Stimulated activated CD8-positive, alpha-beta memory T cell treated with anti-CD3 and anti-CD28 coated beads, Interleukin-15, amount 100 ng/mL, for 48 hours (primary cell): Measurements from ENCODE around the gene ALOX5AP.
"Not testable (repeated sequence)": the region's sequence is repeated elsewhere in the genome, so short reads cannot be mapped to it uniquely, and the experiment has no call there.

Experiments used
- DNase-seq, 2 donors: peaks; one replicate each; pipeline ENCODE4 v3.0.0-alpha.2; 2020; ENCODE audit warnings: low read depth in 2 of 2

Gene ALOX5AP

GRCh38 chr13:30737511-30738337 lies 2.4 kb downstream of the ALOX5AP start:
- no peak for DNase-seq

GRCh38 chr13:30738526-30739236 lies 3.3 kb downstream of the ALOX5AP start:
- no peak for DNase-seq

GRCh38 chr13:30739237-30739528 lies 3.8 kb downstream of the ALOX5AP start:
- DNase-seq, result no peak

- DNase-seq, result peak; percentile 51 to 65
Measured at GRCh38 chr13:30739761-30740642, 4.7 kb downstream of the ALOX5AP start.

- DNase-seq, result no peak
Measured at GRCh38 chr13:30742901-30743300, 7.6 kb downstream of the ALOX5AP start.

- no peak for DNase-seq
Measured at GRCh38 chr13:30743319-30744055, 8.1 kb downstream of the ALOX5AP start.

GRCh38 chr13:30744056-30744680 lies 8.8 kb downstream of the ALOX5AP start:
- DNase-seq, result peak; percentile 83 to 84

- no peak for DNase-seq
Measured at GRCh38 chr13:30744681-30745077, 9.3 kb downstream of the ALOX5AP start.

- DNase-seq, result no peak
Measured at GRCh38 chr13:30745906-30746686, 10.8 kb downstream of the ALOX5AP start.

- DNase-seq, result no peak
Measured at GRCh38 chr13:30746791-30747190, 11.4 kb downstream of the ALOX5AP start.

GRCh38 chr13:30747845-30748244 lies 12.5 kb downstream of the ALOX5AP start:
- not testable (repeated sequence) for DNase-seq

GRCh38 chr13:30748717-30749116 lies 13.4 kb downstream of the ALOX5AP start:
- DNase-seq, result no peak

GRCh38 chr13:30750036-30750435 lies 14.7 kb downstream of the ALOX5AP start:
- no peak for DNase-seq

- no peak for DNase-seq
Measured at GRCh38 chr13:30751183-30751933, 16.0 kb downstream of the ALOX5AP start.

- no peak for DNase-seq
Measured at GRCh38 chr13:30752201-30752797, 17.0 kb downstream of the ALOX5AP start.

GRCh38 chr13:30753030-30753616 lies 17.8 kb downstream of the ALOX5AP start:
- DNase-seq, result no peak

GRCh38 chr13:30755678-30756077 lies 20.3 kb downstream of the ALOX5AP start:
- DNase-seq, result no peak

GRCh38 chr13:30757026-30757742 lies 21.8 kb downstream of the ALOX5AP start:
- no peak for DNase-seq
